A172 (cell line): Measurements from ENCODE around the gene CLEC12A. TPM values are rescaled to one million over a fixed set of nuclear protein-coding genes. Genes with fewer than 3 reads are reported as not detected.
"Not testable (repeated sequence)": the region's sequence is repeated elsewhere in the genome, so short reads cannot be mapped to it uniquely, and the experiment has no call there.

Experiments
- DNase-seq: peaks from one replicate; pipeline ENCODE4 v3.0.0-alpha.2; 2015; ENCODE audit warnings: low spot score
- total RNA-seq: library from RNA; depleted of rRNA; stranded (reverse); fragments of >200 nt; shearing (Covaris generic); gene quantifications from 2 replicates; pipeline ENCODE4 v1.2.3, GENCODE V29; 2014; rRNA removed

The CLEC12A gene
- total RNA-seq = 0.07 TPM in 1 of 2 replicates, not detected in the other

GRCh38 chr12:9971181-9971580 lies at the start of gene CLEC12A:
CLEC12A (plus strand) TSS chr12:9971409; CDS start chr12:9971597, 188 bp downstream.
- DNase-seq = no peak

- no peak for DNase-seq
Observed at GRCh38 chr12:9922429-9922828, 48.8 kb upstream of the CLEC12A start.

GRCh38 chr12:9925705-9926393 lies 45.4 kb upstream of the CLEC12A start:
- peak; percentile 18 for DNase-seq

- no peak for DNase-seq
Observed at GRCh38 chr12:9926876-9927275, 44.3 kb upstream of the CLEC12A start.

- no peak for DNase-seq
Observed at GRCh38 chr12:9928607-9929006, 42.6 kb upstream of the CLEC12A start.

GRCh38 chr12:9931245-9931644 lies 40.0 kb upstream of the CLEC12A start:
- no peak for DNase-seq

- no peak for DNase-seq
Observed at GRCh38 chr12:9932270-9932669, 38.9 kb upstream of the CLEC12A start, which contains the start of gene CLEC2A. CLEC2A (minus strand) TSS chr12:9932370; CDS start chr12:9932329, 41 bp downstream.

GRCh38 chr12:9933958-9934357 lies 37.3 kb upstream of the CLEC12A start:
- DNase-seq = no peak

- no peak for DNase-seq
Observed at GRCh38 chr12:9935026-9935425, 36.2 kb upstream of the CLEC12A start.

GRCh38 chr12:9936591-9936990 lies 34.6 kb upstream of the CLEC12A start:
- no peak for DNase-seq

GRCh38 chr12:9940375-9940774 lies 30.8 kb upstream of the CLEC12A start:
- DNase-seq = no peak

- DNase-seq = no peak
Observed at GRCh38 chr12:9941838-9942237, 29.4 kb upstream of the CLEC12A start.

- DNase-seq = no peak
Observed at GRCh38 chr12:9943240-9943639, 28.0 kb upstream of the CLEC12A start.

GRCh38 chr12:9944391-9944790 lies 26.8 kb upstream of the CLEC12A start:
- no peak for DNase-seq

GRCh38 chr12:9947674-9948073 lies 23.5 kb upstream of the CLEC12A start:
- DNase-seq = no peak

GRCh38 chr12:9948606-9949296 lies 22.5 kb upstream of the CLEC12A start:
- DNase-seq = no peak

GRCh38 chr12:9951026-9951675 lies 20.1 kb upstream of the CLEC12A start:
- no peak for DNase-seq

GRCh38 chr12:9952954-9953729 lies 18.1 kb upstream of the CLEC12A start:
- DNase-seq = not testable (repeated sequence)

- DNase-seq = no peak
Observed at GRCh38 chr12:9957834-9958233, 13.4 kb upstream of the CLEC12A start.

GRCh38 chr12:9960590-9960989 lies 10.6 kb upstream of the CLEC12A start:
- DNase-seq = no peak

GRCh38 chr12:9961106-9961505 lies 10.1 kb upstream of the CLEC12A start:
- DNase-seq = no peak

GRCh38 chr12:9961901-9962300 lies 9.3 kb upstream of the CLEC12A start:
- DNase-seq = no peak
